ENCODE data around the gene DNAJC2.

The DNAJC2 gene

DNA sequence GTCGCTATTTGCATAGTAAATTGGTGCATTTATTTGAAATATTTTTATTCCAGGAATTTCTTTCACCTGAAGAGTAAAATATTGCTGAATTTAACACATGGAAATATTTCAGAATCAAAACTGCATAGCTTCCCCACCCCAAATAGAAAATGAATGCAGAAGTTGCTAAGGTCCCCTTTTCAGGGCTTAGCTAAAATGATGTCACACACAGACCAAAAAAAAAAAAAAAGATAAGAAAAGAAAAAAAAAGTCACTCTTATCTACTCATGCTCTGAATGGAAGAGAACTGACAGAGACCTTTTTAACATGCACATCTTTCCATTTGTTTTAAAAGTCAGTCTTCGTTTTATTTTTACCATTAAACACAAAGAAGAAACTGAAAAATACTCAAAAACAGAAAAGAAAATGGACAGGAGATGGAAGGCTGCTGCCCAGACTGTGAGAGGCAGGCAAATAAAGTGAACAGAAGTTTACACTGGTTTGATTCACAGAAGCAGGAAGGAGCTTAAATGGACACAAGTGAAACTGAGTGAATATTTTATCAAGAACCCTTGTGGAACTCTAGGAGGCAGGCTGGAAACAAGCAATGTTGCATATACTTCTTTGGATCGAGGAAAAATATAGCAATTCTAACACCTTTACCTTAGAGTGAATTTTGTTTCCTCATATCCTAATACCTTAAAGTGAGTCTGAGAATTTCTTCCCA lies 34.9 kb upstream of the DNAJC2 start:
- no peak for DNase-seq
- H3K9me3 ChIP-seq (replicated peaks; ENCODE audit: insufficient read depth, low read length) = no peaks in the 10 kb centered on the region
- H3K27me3 ChIP-seq (replicated peaks; ENCODE audit: insufficient read depth, low read length) = no peaks in the 10 kb centered on the region
- TF ChIP-seq, protein P1, sequence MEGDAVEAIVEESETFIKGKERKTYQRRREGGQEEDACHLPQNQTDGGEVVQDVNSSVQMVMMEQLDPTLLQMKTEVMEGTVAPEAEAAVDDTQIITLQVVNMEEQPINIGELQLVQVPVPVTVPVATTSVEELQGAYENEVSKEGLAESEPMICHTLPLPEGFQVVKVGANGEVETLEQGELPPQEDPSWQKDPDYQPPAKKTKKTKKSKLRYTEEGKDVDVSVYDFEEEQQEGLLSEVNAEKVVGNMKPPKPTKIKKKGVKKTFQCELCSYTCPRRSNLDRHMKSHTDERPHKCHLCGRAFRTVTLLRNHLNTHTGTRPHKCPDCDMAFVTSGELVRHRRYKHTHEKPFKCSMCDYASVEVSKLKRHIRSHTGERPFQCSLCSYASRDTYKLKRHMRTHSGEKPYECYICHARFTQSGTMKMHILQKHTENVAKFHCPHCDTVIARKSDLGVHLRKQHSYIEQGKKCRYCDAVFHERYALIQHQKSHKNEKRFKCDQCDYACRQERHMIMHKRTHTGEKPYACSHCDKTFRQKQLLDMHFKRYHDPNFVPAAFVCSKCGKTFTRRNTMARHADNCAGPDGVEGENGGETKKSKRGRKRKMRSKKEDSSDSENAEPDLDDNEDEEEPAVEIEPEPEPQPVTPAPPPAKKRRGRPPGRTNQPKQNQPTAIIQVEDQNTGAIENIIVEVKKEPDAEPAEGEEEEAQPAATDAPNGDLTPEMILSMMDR (IDR thresholded peaks at IDR 0.05; ENCODE audit: low read length) = no peak
- TF ChIP-seq EZH2 (optimal IDR thresholded peaks at IDR 0.05; ENCODE audit: low read depth, low read length) (no peak), EZH2phosphoT487 (IDR thresholded peaks at IDR 0.05; ENCODE audit: low read length) (no peak)
- H3K4me1 ChIP-seq (ENCODE audit: low read length) = no peaks in the 10 kb centered on the region
- no peak overlapping the region for H3K4me3 ChIP-seq (ENCODE audit: low read length)
- no peak overlapping the region for H3K9ac ChIP-seq (ENCODE audit: low read length)
- H3K9me2 ChIP-seq (replicated peaks; ENCODE audit: insufficient read depth, low read length) = no peaks in the 10 kb centered on the region
- no peaks in the 10 kb centered on the region for H3K36me3 ChIP-seq (replicated peaks; ENCODE audit: insufficient read depth, low read length)
- H4K20me1 ChIP-seq (ENCODE audit: insufficient read depth, low read length) = no peaks in the 10 kb centered on the region
- H3K4me2 ChIP-seq (ENCODE audit: low read depth, low read length) = no peak overlapping the region
- H2AFZ ChIP-seq (ENCODE audit: low read length) = no peak overlapping the region
- H3K27ac ChIP-seq (ENCODE audit: low read length) = no peak overlapping the region
- no peaks in the 10 kb centered on the region for H3F3A ChIP-seq (ENCODE audit: insufficient read depth, low read length)
- no peaks in the 10 kb centered on the region for H3K79me2 ChIP-seq (ENCODE audit: low read length)

DNA sequence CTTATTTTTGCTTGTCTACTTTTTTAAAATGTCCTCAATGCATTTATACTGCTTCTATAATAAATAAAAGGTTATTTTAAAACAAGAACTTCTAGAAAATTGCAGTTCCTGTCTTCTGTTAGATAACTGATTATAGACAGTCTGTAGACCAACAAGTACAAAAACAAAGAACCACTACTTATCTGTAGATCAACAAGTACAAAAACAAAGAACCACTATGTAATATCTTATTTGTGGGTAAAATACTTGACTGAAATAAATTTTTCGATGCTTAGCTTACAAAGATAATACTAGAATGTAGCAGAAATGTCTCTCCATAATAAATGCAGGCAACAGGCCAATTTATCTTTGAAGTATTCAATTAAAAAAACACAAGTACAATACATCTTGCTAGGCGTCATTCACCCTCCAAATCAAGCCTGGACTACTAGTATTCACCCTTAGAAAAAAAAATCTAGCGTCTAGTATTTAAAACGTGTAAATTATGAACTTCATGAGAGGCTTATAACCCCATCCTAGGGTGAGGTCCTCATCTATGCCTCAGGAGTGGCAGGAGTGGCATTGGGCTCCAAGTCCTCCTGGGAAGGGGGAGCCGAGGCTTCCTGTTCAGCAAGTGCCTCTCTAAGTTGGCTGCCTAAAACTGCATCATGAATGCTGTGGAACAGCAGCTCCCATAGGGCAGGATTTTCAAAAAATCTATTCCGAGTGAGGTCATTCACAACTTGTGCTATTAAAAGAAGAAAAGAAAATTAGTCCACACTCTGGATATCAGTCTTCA lies 29.5 kb upstream of the DNAJC2 start:
- H3K9me2 ChIP-seq (replicated peaks; ENCODE audit: insufficient read depth, low read length) = no peaks in the 10 kb centered on the region
- no peaks in the 10 kb centered on the region for H3K4me1 ChIP-seq (ENCODE audit: low read length)
- H3K9me3 ChIP-seq (replicated peaks; ENCODE audit: insufficient read depth, low read length) = no peaks in the 10 kb centered on the region
- DNase-seq = no peak
- H3K4me2 ChIP-seq (ENCODE audit: low read depth, low read length) = no peak overlapping the region
- TF ChIP-seq, protein P1 (IDR thresholded peaks at IDR 0.05; ENCODE audit: low read length) = no peak
- H3K79me2 ChIP-seq (ENCODE audit: low read length) = no peaks in the 10 kb centered on the region
- no peak overlapping the region for H3K9ac ChIP-seq (ENCODE audit: low read length)
- no peak overlapping the region for H3K4me3 ChIP-seq (ENCODE audit: low read length)
- no peaks in the 10 kb centered on the region for H4K20me1 ChIP-seq (ENCODE audit: insufficient read depth, low read length)
- no peak overlapping the region for H3K27ac ChIP-seq (ENCODE audit: low read length)
- H3K36me3 ChIP-seq (replicated peaks; ENCODE audit: insufficient read depth, low read length) = 0 out of 2 replicates have a peak, but pooled peaks cover 4% of the 10 kb centered on the region
- H3F3A ChIP-seq (ENCODE audit: insufficient read depth, low read length) = no peaks in the 10 kb centered on the region
- H3K27me3 ChIP-seq (replicated peaks; ENCODE audit: insufficient read depth, low read length) = no peaks in the 10 kb centered on the region
- no peak overlapping the region for H2AFZ ChIP-seq (ENCODE audit: low read length)

DNA sequence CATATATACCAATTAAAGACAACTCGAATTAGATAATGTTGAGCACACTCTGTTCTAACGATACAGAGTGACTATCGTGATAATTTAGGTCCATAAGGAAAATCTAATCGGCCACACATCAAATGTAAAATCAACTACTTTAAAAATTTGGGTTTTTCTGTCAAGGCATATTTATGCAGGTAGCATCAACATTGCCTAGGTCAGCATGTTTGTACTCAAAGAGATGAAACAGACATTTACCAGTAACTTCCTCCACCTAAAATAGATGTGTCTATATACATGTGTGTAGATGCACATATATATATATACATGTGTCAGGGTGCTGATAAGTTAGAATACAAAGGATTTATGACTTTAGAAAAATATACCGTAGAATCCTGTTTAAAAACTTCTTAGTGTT lies 24.9 kb upstream of the DNAJC2 start:
- H3K4me1 ChIP-seq (ENCODE audit: low read length) = no peaks in the 10 kb centered on the region
- H3K27ac ChIP-seq (ENCODE audit: low read length) = no peak overlapping the region
- peaks cover 21% of the 10 kb centered on the region for H3K36me3 ChIP-seq (replicated peaks; ENCODE audit: insufficient read depth, low read length)
- H3F3A ChIP-seq (ENCODE audit: insufficient read depth, low read length) = no peaks in the 10 kb centered on the region
- no peak overlapping the region for H3K9ac ChIP-seq (ENCODE audit: low read length)
- no peak overlapping the region for H3K4me3 ChIP-seq (ENCODE audit: low read length)
- no peaks in the 10 kb centered on the region for H4K20me1 ChIP-seq (ENCODE audit: insufficient read depth, low read length)
- H3K79me2 ChIP-seq (ENCODE audit: low read length) = no peaks in the 10 kb centered on the region
- TF ChIP-seq EZH2 (optimal IDR thresholded peaks at IDR 0.05; ENCODE audit: low read depth, low read length) = no peak
- TF ChIP-seq EZH2phosphoT487 (IDR thresholded peaks at IDR 0.05; ENCODE audit: low read length) = no peak
- TF ChIP-seq, protein P1 (IDR thresholded peaks at IDR 0.05; ENCODE audit: low read length) = no peak
- no peak overlapping the region for H3K4me2 ChIP-seq (ENCODE audit: low read depth, low read length)
- DNase-seq = no peak
- H3K9me2 ChIP-seq (replicated peaks; ENCODE audit: insufficient read depth, low read length) = no peaks in the 10 kb centered on the region
- H3K9me3 ChIP-seq (replicated peaks; ENCODE audit: insufficient read depth, low read length) = no peaks in the 10 kb centered on the region
- H3K27me3 ChIP-seq (replicated peaks; ENCODE audit: insufficient read depth, low read length) = no peaks in the 10 kb centered on the region
- no peak overlapping the region for H2AFZ ChIP-seq (ENCODE audit: low read length)

Measured in MM.1S (cell line).